ENCODE results near the gene MAPRE3. TPM values are rescaled to one million over a fixed set of nuclear protein-coding genes. Genes with fewer than 3 reads are reported as not detected.
A peak's percentile ranks its signal among the peaks of the same experiment; 100 is the strongest.

MAPRE3 gene
- total RNA-seq, 1 donor = 5.3 TPM

GRCh38 chr2:27019459-27019858, 49.0 kb downstream of the MAPRE3 start:
- no peak for TF ChIP-seq CTCF (IDR thresholded peaks at IDR 0.05; ENCODE audit: insufficient read depth, low read length)
- DNase-seq (ENCODE audit: low read depth) = no peak
- no peak overlapping the region for H3K4me3 ChIP-seq (ENCODE audit: low read depth, low read length)

- TF ChIP-seq CTCF (IDR thresholded peaks at IDR 0.05; ENCODE audit: insufficient read depth, low read length) = no peak
- DNase-seq (ENCODE audit: low read depth) = peak; percentile 21
Observed at GRCh38 chr2:27019931-27020855, 49.8 kb downstream of the MAPRE3 start.

GRCh38 chr2:27021253-27022049, 51.0 kb downstream of the MAPRE3 start:
- TF ChIP-seq CTCF (IDR thresholded peaks at IDR 0.05; ENCODE audit: insufficient read depth, low read length) = no peak
- H3K4me3 ChIP-seq (ENCODE audit: low read depth, low read length) = no peak overlapping the region
- peak; percentile 21 for DNase-seq (ENCODE audit: low read depth)

More at GRCh38 chr2:27019931-27020855, 49.8 kb downstream of the MAPRE3 start:
- no peak overlapping the region for H3K4me3 ChIP-seq (ENCODE audit: low read depth, low read length)

- no peak for TF ChIP-seq CTCF (IDR thresholded peaks at IDR 0.05; ENCODE audit: insufficient read depth, low read length)
- no peak overlapping the region for H3K4me3 ChIP-seq (ENCODE audit: low read depth, low read length)
- no peak for DNase-seq (ENCODE audit: low read depth)
Observed at GRCh38 chr2:27023740-27024139, 53.3 kb downstream of the MAPRE3 start.

GRCh38 chr2:27024188-27024587, 53.8 kb downstream of the MAPRE3 start:
- TF ChIP-seq CTCF (IDR thresholded peaks at IDR 0.05; ENCODE audit: insufficient read depth, low read length) = no peak
- DNase-seq (ENCODE audit: low read depth) = no peak
- no peak overlapping the region for H3K4me3 ChIP-seq (ENCODE audit: low read depth, low read length)

- no peak for DNase-seq (ENCODE audit: low read depth)
- H3K4me3 ChIP-seq (ENCODE audit: low read depth, low read length) = no peak overlapping the region
- TF ChIP-seq CTCF (IDR thresholded peaks at IDR 0.05; ENCODE audit: insufficient read depth, low read length) = no peak
Observed at GRCh38 chr2:27024812-27025211, 54.4 kb downstream of the MAPRE3 start.
